ENCODE data around the gene SPEN.

SPEN gene

DNA sequence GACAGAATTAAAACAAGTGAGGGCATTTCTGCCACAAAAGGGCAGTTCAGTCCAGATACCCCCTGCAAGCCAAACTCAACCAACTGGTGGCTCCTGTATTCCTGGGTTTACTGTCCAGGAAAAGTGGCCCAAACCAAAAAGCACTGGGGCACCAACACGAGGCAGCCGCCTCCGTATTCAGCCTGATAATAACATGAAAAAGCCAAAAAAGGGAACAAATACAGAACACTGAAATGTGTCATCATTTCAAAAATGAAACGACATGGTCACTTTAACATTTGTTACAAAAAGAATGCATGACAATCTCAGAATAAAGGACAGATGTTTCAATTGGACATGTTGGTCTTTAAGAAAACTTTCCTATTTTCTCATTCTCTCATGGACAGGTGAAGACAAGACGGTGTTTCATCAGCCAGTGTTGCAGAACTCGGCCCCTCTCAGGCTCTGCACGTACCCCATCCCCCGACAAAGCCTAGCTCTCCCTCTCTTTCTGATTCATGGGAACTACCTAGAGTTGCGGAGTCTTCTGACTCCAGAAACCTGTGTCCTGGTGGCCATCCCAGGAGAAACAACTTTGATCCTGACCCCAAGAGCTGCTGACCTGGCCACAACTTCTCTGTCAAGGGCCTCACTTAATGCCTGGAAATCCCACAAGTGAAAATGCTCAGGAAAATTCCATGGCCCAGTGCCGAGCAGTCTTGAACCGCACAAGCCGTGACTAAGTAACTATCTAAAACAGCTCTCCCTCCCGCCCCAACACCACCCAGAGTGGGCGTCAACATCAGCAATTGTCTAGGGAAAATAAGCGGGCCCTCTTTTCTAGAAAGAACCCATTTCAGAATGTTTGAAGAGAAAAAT is 101.3 kb downstream of the SPEN start:
- peak overlapping the region; percentile 18 for H3K4me3 ChIP-seq (ENCODE audit: low read length)
- DNase-seq (ENCODE audit: low read depth), result peak; percentile 86
- TF ChIP-seq, protein P1, sequence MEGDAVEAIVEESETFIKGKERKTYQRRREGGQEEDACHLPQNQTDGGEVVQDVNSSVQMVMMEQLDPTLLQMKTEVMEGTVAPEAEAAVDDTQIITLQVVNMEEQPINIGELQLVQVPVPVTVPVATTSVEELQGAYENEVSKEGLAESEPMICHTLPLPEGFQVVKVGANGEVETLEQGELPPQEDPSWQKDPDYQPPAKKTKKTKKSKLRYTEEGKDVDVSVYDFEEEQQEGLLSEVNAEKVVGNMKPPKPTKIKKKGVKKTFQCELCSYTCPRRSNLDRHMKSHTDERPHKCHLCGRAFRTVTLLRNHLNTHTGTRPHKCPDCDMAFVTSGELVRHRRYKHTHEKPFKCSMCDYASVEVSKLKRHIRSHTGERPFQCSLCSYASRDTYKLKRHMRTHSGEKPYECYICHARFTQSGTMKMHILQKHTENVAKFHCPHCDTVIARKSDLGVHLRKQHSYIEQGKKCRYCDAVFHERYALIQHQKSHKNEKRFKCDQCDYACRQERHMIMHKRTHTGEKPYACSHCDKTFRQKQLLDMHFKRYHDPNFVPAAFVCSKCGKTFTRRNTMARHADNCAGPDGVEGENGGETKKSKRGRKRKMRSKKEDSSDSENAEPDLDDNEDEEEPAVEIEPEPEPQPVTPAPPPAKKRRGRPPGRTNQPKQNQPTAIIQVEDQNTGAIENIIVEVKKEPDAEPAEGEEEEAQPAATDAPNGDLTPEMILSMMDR (conservative IDR thresholded peaks at IDR 0.05; ENCODE audit: low read depth, low read length), result peak; percentile 8

DNA sequence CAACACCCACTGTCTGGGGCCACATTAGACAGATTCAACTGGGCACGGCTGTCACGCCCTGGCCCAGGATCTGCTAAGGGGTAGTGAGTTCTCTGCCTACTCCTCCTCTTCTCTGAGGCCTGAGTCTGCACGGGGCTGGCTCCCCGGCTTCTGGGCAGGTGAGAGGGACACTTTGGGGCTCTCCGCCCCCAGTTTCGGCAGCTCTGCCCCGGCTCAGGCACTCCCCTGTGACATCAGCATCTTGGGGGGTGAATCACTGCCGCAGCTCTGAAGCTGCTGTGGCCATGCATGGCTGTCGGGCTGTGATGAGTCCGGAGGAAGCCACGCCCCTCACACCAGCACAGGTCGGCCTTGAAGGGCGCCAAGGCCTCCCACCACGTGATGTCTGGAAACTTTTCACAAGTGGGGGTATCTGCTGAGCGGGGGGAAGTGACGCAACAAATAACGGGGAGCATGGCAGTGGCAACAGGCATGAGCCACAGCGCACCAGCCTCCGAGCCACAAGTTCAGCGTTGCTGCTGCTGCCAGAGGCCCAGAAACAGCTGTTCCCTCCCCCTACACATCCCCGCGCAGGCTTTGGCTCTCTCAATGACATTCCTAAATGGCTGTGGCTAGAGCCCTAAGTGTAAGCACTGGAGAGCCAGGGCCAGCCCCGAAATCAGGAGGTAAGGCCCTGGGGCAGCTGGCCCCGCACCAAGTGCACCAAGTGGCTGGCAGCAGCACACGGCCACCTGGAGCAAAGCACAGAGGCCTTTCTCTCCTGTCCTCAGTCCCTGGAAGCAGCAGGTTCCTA is 102.1 kb downstream of the SPEN start:
- H3K4me3 ChIP-seq (ENCODE audit: low read length), result peak overlapping the region; percentile 18
- TF ChIP-seq, protein P1 (conservative IDR thresholded peaks at IDR 0.05; ENCODE audit: low read depth, low read length), result no peak
- peak; percentile 96 for DNase-seq (ENCODE audit: low read depth)

DNA sequence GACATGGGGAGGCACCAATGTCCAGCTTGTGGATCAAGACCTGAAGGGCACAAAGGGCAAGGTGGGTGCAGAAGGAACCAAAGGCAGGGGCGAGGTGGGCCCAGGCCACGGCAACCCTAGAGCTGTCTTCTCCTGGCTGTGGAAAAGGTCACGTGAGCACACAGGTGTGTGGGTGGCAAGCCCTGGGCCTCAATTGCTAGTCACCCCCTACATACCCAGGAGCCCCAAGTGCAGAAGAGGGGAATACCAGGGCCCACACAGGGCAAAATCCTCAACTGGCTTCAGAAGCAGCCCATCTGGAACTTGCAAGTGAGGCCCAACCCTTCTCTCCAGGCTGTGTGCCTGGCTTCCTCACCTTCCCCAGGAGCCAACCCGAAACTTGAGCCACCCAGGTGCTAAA is 102.8 kb downstream of the SPEN start:
- no peak for DNase-seq (ENCODE audit: low read depth)
- H3K4me3 ChIP-seq (ENCODE audit: low read length), result no peak overlapping the region
- TF ChIP-seq, protein P1 (conservative IDR thresholded peaks at IDR 0.05; ENCODE audit: low read depth, low read length), result no peak

DNA sequence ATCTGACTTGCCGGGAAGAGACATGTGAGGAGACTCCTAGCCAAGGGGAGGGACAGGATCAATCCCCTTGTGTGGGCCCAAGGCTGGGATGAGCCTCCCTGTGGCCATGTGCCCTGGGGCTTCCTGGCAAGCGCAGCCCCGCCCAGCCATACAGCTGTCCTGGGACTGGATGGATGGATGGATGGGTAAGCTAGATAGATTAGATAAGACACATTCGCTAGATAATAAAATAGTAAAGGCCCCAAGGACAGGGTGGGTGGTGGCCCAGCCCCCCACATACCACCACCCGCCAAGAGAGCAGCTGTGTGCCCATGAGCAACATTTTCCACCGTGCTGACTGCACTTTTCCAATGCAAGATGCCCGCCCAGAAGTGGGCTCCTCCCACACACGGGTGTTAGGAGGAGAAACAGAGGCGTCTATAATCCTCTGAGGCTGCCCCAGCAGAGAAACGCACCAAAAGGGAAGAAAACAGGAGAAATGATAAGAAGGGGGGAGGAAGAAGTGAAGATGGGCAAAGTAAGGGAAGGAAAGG is 103.3 kb downstream of the SPEN start:
- H3K4me3 ChIP-seq (ENCODE audit: low read length), result no peak overlapping the region
- DNase-seq (ENCODE audit: low read depth), result no peak
- TF ChIP-seq, protein P1 (conservative IDR thresholded peaks at IDR 0.05; ENCODE audit: low read depth, low read length), result no peak

DNA sequence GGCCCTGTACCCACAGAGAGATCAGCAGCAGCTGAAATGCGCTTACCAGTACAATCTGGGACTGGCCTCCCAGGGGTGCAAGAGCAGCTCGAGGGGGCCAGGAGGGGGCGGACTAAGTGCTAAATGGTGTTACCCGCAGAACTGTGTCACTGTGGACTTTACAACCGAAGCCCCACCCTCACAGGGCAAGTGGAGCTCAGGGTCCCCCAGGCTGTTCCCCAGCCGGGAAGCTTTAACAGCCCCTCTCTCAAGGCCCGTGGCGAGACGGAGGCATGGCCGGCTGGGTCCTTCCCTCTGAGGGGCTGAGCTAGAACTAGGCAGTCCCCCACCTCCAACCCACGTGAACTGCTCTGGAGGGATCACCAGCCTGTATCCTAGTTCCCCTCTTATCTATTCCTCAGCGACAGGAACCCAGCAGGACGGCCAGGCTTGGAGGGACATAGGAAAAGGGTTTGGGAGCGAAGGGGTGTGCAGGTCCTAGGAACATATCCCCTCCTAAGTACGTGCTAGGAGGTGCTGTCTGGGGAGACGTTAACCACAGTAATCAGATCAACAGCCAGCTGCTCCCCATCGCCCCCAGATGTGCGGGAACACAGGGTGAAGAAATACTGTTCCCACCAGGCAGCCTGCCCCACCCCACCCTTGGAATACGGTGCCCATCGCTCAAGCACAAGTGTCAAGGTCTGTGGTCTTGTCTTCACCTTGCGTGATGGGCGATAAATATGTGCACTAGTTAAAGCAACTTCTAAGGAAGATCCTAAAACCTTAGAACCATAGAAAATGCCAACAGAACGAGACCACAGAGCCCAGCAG is 104.0 kb downstream of the SPEN start:
- H3K4me3 ChIP-seq (ENCODE audit: low read length), result no peak overlapping the region
- no peak for DNase-seq (ENCODE audit: low read depth)
- TF ChIP-seq, protein P1 (conservative IDR thresholded peaks at IDR 0.05; ENCODE audit: low read depth, low read length), result peak; percentile 8

DNA sequence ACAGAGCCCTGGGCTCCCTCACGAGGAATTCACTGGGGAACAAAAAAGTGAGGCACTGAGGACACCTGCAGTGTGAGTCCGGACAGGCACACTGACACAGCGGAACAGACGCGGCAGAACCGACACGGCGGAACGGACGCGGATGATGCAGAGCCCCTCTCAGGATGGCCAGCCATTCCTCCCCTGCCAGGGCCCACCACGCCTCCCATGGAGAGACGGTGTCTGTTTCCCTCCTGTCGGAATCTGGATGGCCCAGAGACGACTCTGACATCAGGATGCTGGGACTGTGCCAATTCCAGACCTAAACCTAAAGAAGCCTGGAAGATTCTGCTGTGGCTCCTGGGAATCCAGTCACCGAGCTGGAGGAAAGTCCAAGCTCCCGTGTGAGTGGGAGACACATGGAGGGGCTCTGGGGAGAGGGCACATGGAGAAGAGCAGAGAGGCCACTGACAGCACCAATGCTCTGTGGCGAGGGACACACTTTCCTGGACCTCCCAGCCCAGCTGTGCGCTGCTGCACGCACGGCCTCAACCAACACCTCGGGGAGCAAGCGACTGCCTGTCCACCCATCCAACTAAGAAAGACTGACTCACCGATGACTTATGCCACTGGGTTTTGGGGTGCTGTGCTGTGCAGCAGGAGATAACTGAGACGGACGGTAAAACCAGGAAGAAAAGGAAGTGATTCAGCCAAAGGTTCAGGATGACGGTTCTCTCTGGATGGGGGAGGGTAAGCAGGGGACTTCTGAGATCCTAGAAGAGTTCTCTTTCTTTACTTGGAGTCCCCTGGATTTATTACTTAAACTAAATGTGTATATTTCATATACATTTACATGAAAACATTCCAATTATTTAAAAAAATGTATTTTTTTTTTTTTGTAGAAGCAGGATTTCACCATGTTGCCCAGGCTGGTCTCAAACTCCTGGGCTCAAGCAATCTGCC is 105.1 kb downstream of the SPEN start:
- no peak overlapping the region for H3K4me3 ChIP-seq (ENCODE audit: low read length)
- TF ChIP-seq, protein P1 (conservative IDR thresholded peaks at IDR 0.05; ENCODE audit: low read depth, low read length), result no peak
- no peak for DNase-seq (ENCODE audit: low read depth)

All from retinal pigment epithelial cell (primary cell).